ENCODE measurements around the gene ARL6IP4.

The ARL6IP4 gene

GRCh38 chr12:123000578-123000977, 20.1 kb downstream of the ARL6IP4 start:
- H3K4me3 ChIP-seq (ENCODE audit: control insufficient read depth, low read depth, low read length) = no peak overlapping the region
- DNase-seq (ENCODE audit: low read depth) = no peak
- TF ChIP-seq CTCF (IDR thresholded peaks at IDR 0.05; ENCODE audit: control insufficient read depth, insufficient read depth, low read depth, low read length, missing control alignments) = no peak

GRCh38 chr12:123001464-123001863, 21.0 kb downstream of the ARL6IP4 start:
- no peak for DNase-seq (ENCODE audit: low read depth)
- TF ChIP-seq CTCF (IDR thresholded peaks at IDR 0.05; ENCODE audit: control insufficient read depth, insufficient read depth, low read depth, low read length, missing control alignments) = no peak
- no peak overlapping the region for H3K4me3 ChIP-seq (ENCODE audit: control insufficient read depth, low read depth, low read length)

- DNase-seq (ENCODE audit: low read depth) = no peak
- no peak for TF ChIP-seq CTCF (IDR thresholded peaks at IDR 0.05; ENCODE audit: control insufficient read depth, insufficient read depth, low read depth, low read length, missing control alignments)
- H3K4me3 ChIP-seq (ENCODE audit: control insufficient read depth, low read depth, low read length) = no peak overlapping the region
These were observed 22.8 kb downstream of the ARL6IP4 start for GRCh38 chr12:123003257-123003656.

- TF ChIP-seq CTCF (IDR thresholded peaks at IDR 0.05; ENCODE audit: control insufficient read depth, insufficient read depth, low read depth, low read length, missing control alignments) = no peak
- H3K4me3 ChIP-seq (ENCODE audit: control insufficient read depth, low read depth, low read length) = no peak overlapping the region
- DNase-seq (ENCODE audit: low read depth) = no peak
These were observed 23.8 kb downstream of the ARL6IP4 start for GRCh38 chr12:123004287-123004686.

GRCh38 chr12:123005081-123005626, 24.7 kb downstream of the ARL6IP4 start:
- no peak for TF ChIP-seq CTCF (IDR thresholded peaks at IDR 0.05; ENCODE audit: control insufficient read depth, insufficient read depth, low read depth, low read length, missing control alignments)
- no peak for DNase-seq (ENCODE audit: low read depth)
- H3K4me3 ChIP-seq (ENCODE audit: control insufficient read depth, low read depth, low read length) = no peak overlapping the region

GRCh38 chr12:123006977-123007376, 26.5 kb downstream of the ARL6IP4 start:
- no peak for DNase-seq (ENCODE audit: low read depth)
- no peak for TF ChIP-seq CTCF (IDR thresholded peaks at IDR 0.05; ENCODE audit: control insufficient read depth, insufficient read depth, low read depth, low read length, missing control alignments)
- H3K4me3 ChIP-seq (ENCODE audit: control insufficient read depth, low read depth, low read length) = no peak overlapping the region

GRCh38 chr12:123010110-123010509, 29.6 kb downstream of the ARL6IP4 start:
- H3K4me3 ChIP-seq (ENCODE audit: control insufficient read depth, low read depth, low read length) = no peak overlapping the region
- DNase-seq (ENCODE audit: low read depth) = no peak
- TF ChIP-seq CTCF (IDR thresholded peaks at IDR 0.05; ENCODE audit: control insufficient read depth, insufficient read depth, low read depth, low read length, missing control alignments) = no peak
